HCT116 (cell line): ENCODE data around the gene CSTPP1. TPM values are rescaled to one million over a fixed set of nuclear protein-coding genes. Genes with fewer than 3 reads are reported as not detected.

Source experiments
- ATAC-seq: fragments of 200-7000 bp; cut with Tn5 transposase; 2 replicates; pipeline ENCODE4 v1.9.1; 2020; ENCODE audit warnings: mild to moderate bottlenecking, moderate library complexity
- BruUV-seq: library from RNA; stranded (reverse); fragments of 400-500 nt; replicated peaks from 2 replicates; lab custom pipeline; 2021; lab: Mats Ljungman, UMichigan
- CTCF ChIA-PET: fragments of 300-600 bp; sonication (Branson Sonifier 250); formaldehyde crosslinking; loops from one replicate; lab custom pipeline; 2021; ENCODE audit warnings: antibody characterized with exemption; lab: Charles Lee
- POLR2A ChIA-PET: fragments of 300-600, 350-600 bp; sonication (Branson Sonifier 250); formaldehyde crosslinking; loops from one replicate; lab custom pipeline; 2021; ENCODE audit warnings: antibody characterized with exemption; lab: Charles Lee
- RAD21 ChIA-PET, 2 experiments: fragments of 300-600 bp; sonication (Branson Sonifier 250); formaldehyde crosslinking; loops; one replicate each; lab custom pipeline; 2023; ENCODE audit warnings: low total read pairs in 2 of 2; ENCODE audit not compliant: uncharacterized antibody in 2 of 2, unreplicated experiment in 2 of 2, low non-redundant PET in 1 of 2; lab: Charles Lee
- DNase-seq: peaks from one replicate; pipeline ENCODE4 v3.0.0-alpha.2; 2010; ENCODE audit warnings: low read depth, low spot score
- H2AFZ ChIP-seq: fragments of 200-600 bp; shearing (Covaris generic), sonication (generic); 2 replicates; pipeline ENCODE4 v1.6.1; 2017; ENCODE audit warnings: low read depth, mixed run types, mixed read lengths, antibody characterized with exemption, low read length; ENCODE audit not compliant: poor library complexity, severe bottlenecking
- H3K27ac ChIP-seq: 2 replicates; pipeline ENCODE4 v1.5.1; 2012; ENCODE audit warnings: low read depth, low read length
- H3K27me3 ChIP-seq: fragments of 200-600 bp; sonication (generic); 2 replicates; pipeline ENCODE4 v1.6.1; 2016; ENCODE audit warnings: mixed run types, low read length, mixed read lengths; ENCODE audit not compliant: insufficient read depth
- H3K36me3 ChIP-seq, 2 experiments: fragments of 200-500 bp in 1 of 2; fragments of 200-600 bp in 1 of 2; sonication (Bioruptor generic) in 1 of 2; sonication (generic) in 1 of 2; 2 replicates each; pipeline versions ENCODE4 v1.5.1 to v1.6.1; 2014 to 2016; ENCODE audit warnings: low read length in 2 of 2, inconsistent platforms in 1 of 2, mixed read lengths in 1 of 2, mixed run types in 1 of 2; ENCODE audit not compliant: insufficient read depth in 2 of 2, control insufficient read depth in 1 of 2
- H3K4me1 ChIP-seq, 2 experiments: fragments of 200-600 bp in 1 of 2; sonication (generic) in 1 of 2; 2 replicates each; pipeline versions ENCODE4 v1.5.1 to v1.6.1; 2012 to 2017; ENCODE audit warnings: low read length in 2 of 2, inconsistent platforms in 1 of 2, mild to moderate bottlenecking in 1 of 2, mixed read lengths in 1 of 2, mixed run types in 1 of 2, moderate library complexity in 1 of 2; ENCODE audit not compliant: insufficient read depth in 2 of 2, control insufficient read depth in 1 of 2
- H3K4me2 ChIP-seq: fragments of 200-600 bp; sonication (generic); 2 replicates; pipeline ENCODE4 v1.6.1; 2017; ENCODE audit warnings: mixed run types, low read length, mixed read lengths
- H3K4me3 ChIP-seq, 2 experiments: fragments of 200-600 bp in 1 of 2; sonication (generic) in 1 of 2; replicated peaks in 1 of 2; 2 replicates each; pipeline ENCODE4 v1.5.1; 2011 to 2016; ENCODE audit warnings: low read length in 2 of 2, control low read depth in 1 of 2, low read depth in 1 of 2, mild to moderate bottlenecking in 1 of 2, mixed read lengths in 1 of 2, mixed run types in 1 of 2
- H3K79me2 ChIP-seq: fragments of 200-600 bp; sonication (generic); 2 replicates; pipeline ENCODE4 v1.6.1; 2017; ENCODE audit warnings: mild to moderate bottlenecking, mixed run types, low read length, moderate library complexity, mixed read lengths; ENCODE audit not compliant: insufficient read depth
- H3K9ac ChIP-seq: fragments of 200-600 bp; sonication (generic); 2 replicates; pipeline ENCODE4 v1.6.1; 2016; ENCODE audit warnings: low read length, mixed read lengths
- H3K9me2 ChIP-seq: fragments of 200-600 bp; sonication (generic), shearing (Covaris generic); 2 replicates; pipeline ENCODE4 v1.6.1; 2017; ENCODE audit warnings: mixed run types, mild to moderate bottlenecking, moderate library complexity; ENCODE audit not compliant: insufficient read depth
- H3K9me3 ChIP-seq, 2 experiments: fragments of 200-500 bp in 1 of 2; fragments of 200-600 bp in 1 of 2; sonication (Bioruptor generic) in 1 of 2; sonication (generic) in 1 of 2; 2 replicates each; pipeline ENCODE4 v1.6.1; 2014 to 2017; ENCODE audit warnings: low read length in 2 of 2, mixed read lengths in 2 of 2, inconsistent platforms in 1 of 2, low read depth in 1 of 2, mild to moderate bottlenecking in 1 of 2, mixed run types in 1 of 2, moderate library complexity in 1 of 2; ENCODE audit not compliant: control insufficient read depth in 1 of 2, insufficient read depth in 1 of 2
- H4K20me1 ChIP-seq: fragments of 200-600 bp; sonication (generic), shearing (Covaris generic); 2 replicates; pipeline ENCODE4 v1.6.1; 2017; ENCODE audit warnings: mixed run types, mild to moderate bottlenecking, moderate library complexity; ENCODE audit not compliant: insufficient read depth
- ATF3 ChIP-seq: IDR thresholded peaks from 2 replicates; pipeline ENCODE4 v1.6.1; 2012
- CEBPB ChIP-seq: IDR thresholded peaks from 2 replicates; pipeline ENCODE4 v1.6.1; 2012; ENCODE audit warnings: low read depth
- CTCF ChIP-seq, 3 experiments: fragments of 200-600 bp in 1 of 3; sonication (generic) in 1 of 3; IDR thresholded peaks in 2 of 3; conservative IDR thresholded peaks in 1 of 3; 2 replicates each; pipeline ENCODE4 v1.5.1; 2012 to 2017; ENCODE audit warnings: low read depth in 2 of 3, low read length in 2 of 3, antibody characterized with exemption in 1 of 3, borderline replicate concordance in 1 of 3, control low read depth in 1 of 3, mild to moderate bottlenecking in 1 of 3, mixed read lengths in 1 of 3, mixed run types in 1 of 3, moderate library complexity in 1 of 3; ENCODE audit not compliant: insufficient read depth in 1 of 3
- EGR1 ChIP-seq: IDR thresholded peaks from 2 replicates; pipeline ENCODE4 v1.6.1; 2012; ENCODE audit warnings: low read depth
- EZH2phosphoT487 ChIP-seq: fragments of 200-600 bp; IDR thresholded peaks from 2 replicates; pipeline ENCODE4 v1.6.1; 2018; ENCODE audit warnings: antibody characterized with exemption, borderline replicate concordance
- FOSL1 ChIP-seq: IDR thresholded peaks from 2 replicates; pipeline ENCODE4 v1.6.1; 2012; ENCODE audit warnings: low read depth
- POLR2A ChIP-seq: IDR thresholded peaks from 2 replicates; pipeline ENCODE4 v1.7.0; 2011; ENCODE audit warnings: borderline replicate concordance; ENCODE audit not compliant: insufficient read depth, insufficient read length; ENCODE audit errors: extremely low read depth
- RAD21 ChIP-seq: IDR thresholded peaks from 2 replicates; pipeline ENCODE4 v1.6.1; 2012; ENCODE audit warnings: low read depth, mild to moderate bottlenecking
- SIN3A ChIP-seq: IDR thresholded peaks from 2 replicates; pipeline ENCODE4 v1.6.1; 2012; ENCODE audit warnings: low read depth
- SP1 ChIP-seq: IDR thresholded peaks from 2 replicates; pipeline ENCODE4 v1.6.1; 2012; ENCODE audit warnings: low read depth
- TCF7L2 ChIP-seq: IDR thresholded peaks from 2 replicates; pipeline ENCODE4 v1.7.0; 2011; ENCODE audit warnings: borderline replicate concordance, inconsistent platforms; ENCODE audit not compliant: insufficient read depth, insufficient read length; ENCODE audit errors: extremely low read depth
- YY1 ChIP-seq: IDR thresholded peaks from 2 replicates; pipeline ENCODE4 v1.6.1; 2011; ENCODE audit warnings: low read length, low read depth, moderate library complexity, mild to moderate bottlenecking; ENCODE audit not compliant: insufficient replicate concordance; ENCODE audit errors: extremely low read depth
- ZBTB33 ChIP-seq: IDR thresholded peaks from 2 replicates; pipeline ENCODE4 v1.6.1; 2011; ENCODE audit warnings: mild to moderate bottlenecking, low read length, moderate library complexity; ENCODE audit not compliant: insufficient replicate concordance; ENCODE audit errors: extremely low read depth
- ZNF274 ChIP-seq: fragments of 200-500 bp; sonication (Bioruptor generic); IDR thresholded peaks from 2 replicates; pipeline ENCODE4 v1.6.1; 2014; ENCODE audit warnings: mild to moderate bottlenecking, low read depth, low read length, inconsistent platforms
- intact Hi-C: fragments of 100-400 bp; cut with micrococcal nuclease; formaldehyde crosslinking; loops from 2 replicates; pipeline ENCODE4 v1.10.0; 2022
- total RNA-seq: library from RNA; stranded (reverse); gene quantifications from one replicate; pipeline ENCODE4 v1.2.1, GENCODE V29; 2021; ENCODE audit not compliant: unreplicated experiment

CSTPP1 gene
- total RNA-seq, 1 experiment from 2014 or later: 24.7 TPM

GRCh38 chr11:47001781-47002181, 65.2 kb downstream of the CSTPP1 start (continued):
- no peak for TF ChIP-seq ZBTB33
- TF ChIP-seq, all 23 proteins: peak for 0

- no peaks in the 10 kb centered on the region for H3K36me3 ChIP-seq
- intact Hi-C loops: no loop called here
- H3K27ac ChIP-seq: no peak overlapping the region
- H3K9me2 ChIP-seq: no peaks in the 10 kb centered on the region
- DNase-seq: no peak
- H3K4me3 ChIP-seq: no peak overlapping the region
- TF ChIP-seq ZBTB33 (no peak), EZH2phosphoT487 (no peak), POLR2A (no peak), FOSL1 (no peak), RAD21 (no peak), SIN3A (no peak), CTCF (IDR thresholded peaks at IDR 0.05 in 2 of 3, conservative IDR thresholded peaks at IDR 0.05 in 1 of 3; ENCODE audit: borderline replicate concordance in 1 of 3, insufficient read depth in 1 of 3, low read depth in 2 of 3, low read length in 2 of 3) (no peak), ATF3 (no peak), ZNF274 (no peak), EGR1 (no peak), SP1 (no peak), TCF7L2 (no peak), YY1 (no peak), CEBPB (no peak)
- H2AFZ ChIP-seq: no peak overlapping the region
- BruUV-seq: no TSS peak
- POLR2A ChIA-PET: no interaction called here
- H3K4me1 ChIP-seq: no peaks in the 10 kb centered on the region
- CTCF ChIA-PET: no interaction called here
- no peaks in the 10 kb centered on the region for H3K79me2 ChIP-seq
- no peaks in the 10 kb centered on the region for H3K27me3 ChIP-seq
- no peak for ATAC-seq
- no peaks in the 10 kb centered on the region for H3K9me3 ChIP-seq
- RAD21 ChIA-PET: no interaction called here
- no peak overlapping the region for H3K4me2 ChIP-seq
- H4K20me1 ChIP-seq: no peaks in the 10 kb centered on the region
- H3K9ac ChIP-seq: no peak overlapping the region
Observed at GRCh38 chr11:47002390-47002789, 65.8 kb downstream of the CSTPP1 start.
